Mucosa of descending colon (tissue), 3 donors: ENCODE results near the gene KCNQ5. TPM values are rescaled to one million over a fixed set of nuclear protein-coding genes. Genes with fewer than 3 reads are reported as not detected.

Experiments used
- ATAC-seq: fragments of 200-7000 bp; cut with Tn5 transposase; one replicate; pipeline ENCODE4 v1.9.1; 2020; ENCODE audit warnings: mild to moderate bottlenecking, moderate library complexity
- DNase-seq, 3 donors: peaks; one replicate each; pipeline ENCODE4 v3.0.0-alpha.2; 2020
- H3K36me3 ChIP-seq: fragments of 200-600 bp; one replicate; pipeline ENCODE4 v1.8.0; 2021; ENCODE audit warnings: low read depth, mild to moderate bottlenecking
- H3K4me1 ChIP-seq: fragments of 200-600 bp; one replicate; pipeline ENCODE4 v1.8.0; 2021; ENCODE audit warnings: low read depth, mild to moderate bottlenecking
- H3K4me3 ChIP-seq: fragments of 200-600 bp; one replicate; pipeline ENCODE4 v1.8.0; 2021; ENCODE audit warnings: mild to moderate bottlenecking
- H3K9me3 ChIP-seq: fragments of 200-600 bp; one replicate; pipeline ENCODE4 v1.8.0; 2021; ENCODE audit warnings: mild to moderate bottlenecking
- intact Hi-C, 2 donors: fragments of 100-400 bp; cut with DNase I in 1 of 2; cut with micrococcal nuclease in 1 of 2; formaldehyde crosslinking; loops; one replicate each; pipeline versions ENCODE4 v1.11.0 to v1.11.1; 2022; cut with DNase I, micrococcal nuclease
- total RNA-seq, 3 donors: library from RNA; stranded (reverse); fragmentation: NEBNext Ultra II Directional in 2 of 3; extraction: Animal tissue kit (Norgen Biotek cat#: 25700) in 2 of 3; gene quantifications; one replicate each; pipeline versions ENCODE4 v1.2.1 to v1.2.4, GENCODE V29; 2021 to 2023
- TF ChIP-seq, protein P1 (sequence below): fragments of 200-600 bp; IDR thresholded peaks from one replicate; pipeline ENCODE4 v1.8.0; 2022; ENCODE audit warnings: antibody characterized with exemption, mild to moderate bottlenecking
- donor health status: DM: no; HTN: no; CAD: no; lungs with moderate emphysema.
- donor health status: DM: no; HTN: no; CAD: no.
- donor health status: DM: no; HTN: yes; CAD: no.

KCNQ5 gene
- total RNA-seq, 3 donors from 2014 or later: 0.14 to 2.3 (median 0.17) TPM

- intact Hi-C loops: no loop called here
- Histone ChIP-seq H3K4me3 (no peak overlapping the region), H3K9me3 (no peaks in the 10 kb centered on the region), H3K4me1 (no peaks in the 10 kb centered on the region), H3K36me3 (no peaks in the 10 kb centered on the region)
- TF ChIP-seq, protein P1, sequence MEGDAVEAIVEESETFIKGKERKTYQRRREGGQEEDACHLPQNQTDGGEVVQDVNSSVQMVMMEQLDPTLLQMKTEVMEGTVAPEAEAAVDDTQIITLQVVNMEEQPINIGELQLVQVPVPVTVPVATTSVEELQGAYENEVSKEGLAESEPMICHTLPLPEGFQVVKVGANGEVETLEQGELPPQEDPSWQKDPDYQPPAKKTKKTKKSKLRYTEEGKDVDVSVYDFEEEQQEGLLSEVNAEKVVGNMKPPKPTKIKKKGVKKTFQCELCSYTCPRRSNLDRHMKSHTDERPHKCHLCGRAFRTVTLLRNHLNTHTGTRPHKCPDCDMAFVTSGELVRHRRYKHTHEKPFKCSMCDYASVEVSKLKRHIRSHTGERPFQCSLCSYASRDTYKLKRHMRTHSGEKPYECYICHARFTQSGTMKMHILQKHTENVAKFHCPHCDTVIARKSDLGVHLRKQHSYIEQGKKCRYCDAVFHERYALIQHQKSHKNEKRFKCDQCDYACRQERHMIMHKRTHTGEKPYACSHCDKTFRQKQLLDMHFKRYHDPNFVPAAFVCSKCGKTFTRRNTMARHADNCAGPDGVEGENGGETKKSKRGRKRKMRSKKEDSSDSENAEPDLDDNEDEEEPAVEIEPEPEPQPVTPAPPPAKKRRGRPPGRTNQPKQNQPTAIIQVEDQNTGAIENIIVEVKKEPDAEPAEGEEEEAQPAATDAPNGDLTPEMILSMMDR: no peak
- ATAC-seq (no peak), DNase-seq (no peak)
Observed at GRCh38 chr6:72826037-72826436, 204.2 kb downstream of the KCNQ5 start.

DNA sequence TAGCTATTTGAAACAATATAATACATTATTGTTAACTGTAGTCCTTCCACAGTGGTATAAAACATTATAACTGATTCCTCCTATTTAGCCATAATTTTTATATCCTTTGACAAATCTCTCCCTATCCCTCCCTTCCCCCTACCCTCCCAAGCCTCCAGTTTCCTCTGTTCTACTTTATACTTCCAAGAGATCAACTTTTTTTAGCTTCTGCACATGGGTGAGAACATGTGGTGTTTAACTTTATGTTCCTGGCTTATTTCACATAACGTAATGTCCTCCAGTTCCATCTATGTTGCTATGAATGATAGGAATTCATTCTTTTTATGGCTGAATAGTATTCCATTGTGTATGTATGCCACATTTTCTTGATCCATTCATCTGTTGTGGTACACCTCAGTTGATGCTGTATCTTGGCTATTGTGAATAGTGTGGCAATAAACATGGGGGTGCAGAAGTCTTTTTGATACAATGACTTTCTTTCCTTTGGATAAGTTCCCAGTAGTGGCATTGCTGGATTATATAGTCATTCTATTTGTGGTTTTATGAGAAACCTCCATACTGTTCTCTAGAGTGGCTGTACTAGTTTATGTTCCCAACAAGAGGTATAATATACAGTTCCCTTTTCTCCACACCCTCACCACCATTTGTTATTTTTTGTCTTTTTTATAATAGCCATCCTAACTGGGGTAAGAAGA is 205.0 kb downstream of the KCNQ5 start:
- ATAC-seq (no peak), DNase-seq (no peak)
- no peaks in the 10 kb centered on the region for H3K9me3 ChIP-seq
- TF ChIP-seq, protein P1: no peak
- H3K4me3 ChIP-seq: no peak overlapping the region
- no peaks in the 10 kb centered on the region for H3K4me1 ChIP-seq
- intact Hi-C loops: no loop called here
- H3K36me3 ChIP-seq: no peaks in the 10 kb centered on the region

- no peak for ATAC-seq
Observed at GRCh38 chr6:72828904-72829303, 207.0 kb downstream of the KCNQ5 start.

GRCh38 chr6:72832271-72832670 is 210.4 kb downstream of the KCNQ5 start:
- TF ChIP-seq, protein P1: no peak
- intact Hi-C loops: no loop called here

More at GRCh38 chr6:72828904-72829303, 207.0 kb downstream of the KCNQ5 start:
- Histone ChIP-seq H3K4me3 (no peak overlapping the region), H3K36me3 (no peaks in the 10 kb centered on the region), H3K4me1 (no peaks in the 10 kb centered on the region), H3K9me3 (no peaks in the 10 kb centered on the region)
- no peak for DNase-seq
- TF ChIP-seq, protein P1: no peak
- intact Hi-C loops: no loop called here

GRCh38 chr6:72835749-72836148 is 213.9 kb downstream of the KCNQ5 start:
- H3K36me3 ChIP-seq: no peaks in the 10 kb centered on the region
- intact Hi-C loops: no loop called here

More at GRCh38 chr6:72832271-72832670, 210.4 kb downstream of the KCNQ5 start:
- Histone ChIP-seq H3K4me3 (no peak overlapping the region), H3K9me3 (no peaks in the 10 kb centered on the region), H3K36me3 (no peaks in the 10 kb centered on the region), H3K4me1 (no peaks in the 10 kb centered on the region)
- ATAC-seq (no peak), DNase-seq (no peak)

More at GRCh38 chr6:72835749-72836148, 213.9 kb downstream of the KCNQ5 start:
- Histone ChIP-seq H3K4me3 (no peak overlapping the region), H3K9me3 (no peaks in the 10 kb centered on the region), H3K4me1 (no peaks in the 10 kb centered on the region)
- DNase-seq: no peak
- TF ChIP-seq, protein P1: no peak
- ATAC-seq: no peak
